ENCODE results near the gene RASGEF1C. TPM values are rescaled to one million over a fixed set of nuclear protein-coding genes. Genes with fewer than 3 reads are reported as not detected.
A peak's percentile ranks its signal among the peaks of the same experiment; 100 is the strongest.

Gene RASGEF1C
- total and polyA plus RNA-seq, 8 donors = 0.20 to 6.8 (median 0.86) TPM; not detected in 4

DNA sequence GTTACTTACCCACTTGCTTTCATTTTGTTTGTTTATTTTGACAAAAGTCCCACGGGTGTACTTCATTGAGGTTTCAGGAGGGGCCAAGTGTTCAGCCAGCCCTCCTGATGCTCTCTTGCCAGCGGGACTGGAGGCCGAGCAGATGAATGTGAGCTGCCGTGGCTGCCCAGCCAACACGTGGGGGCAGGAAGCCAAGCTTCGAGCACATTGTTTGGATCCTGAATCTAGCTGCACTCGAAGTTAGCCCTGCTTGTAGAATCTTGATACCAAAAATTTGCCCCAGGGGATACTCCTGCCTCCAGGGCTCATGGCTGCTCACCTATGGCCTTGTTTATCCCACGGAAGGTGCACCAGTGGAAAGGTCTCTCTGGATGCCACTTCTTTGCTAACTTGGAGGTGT, 49.3 kb downstream of the RASGEF1C start:
- DNase-seq = peak; percentile 5 to 13
- Histone ChIP-seq H3K4me1 (no peaks in the 10 kb centered on the region), H3K9me3 (no peaks in the 10 kb centered on the region), H3K27me3 (peaks cover 0 to 13% (median 0%) of the 10 kb centered on the region in 3 donors), H3K27ac (no peak overlapping the region), H3K36me3 (no peaks in the 10 kb centered on the region), H3K4me3 (no peak overlapping the region)
- TF ChIP-seq POLR2AphosphoS5 (IDR thresholded peaks at IDR 0.05) (no peak), POLR2A (IDR thresholded peaks at IDR 0.05) (no peak), EP300 (IDR thresholded peaks at IDR 0.05) (no peak)
- TF ChIP-seq, protein P1, sequence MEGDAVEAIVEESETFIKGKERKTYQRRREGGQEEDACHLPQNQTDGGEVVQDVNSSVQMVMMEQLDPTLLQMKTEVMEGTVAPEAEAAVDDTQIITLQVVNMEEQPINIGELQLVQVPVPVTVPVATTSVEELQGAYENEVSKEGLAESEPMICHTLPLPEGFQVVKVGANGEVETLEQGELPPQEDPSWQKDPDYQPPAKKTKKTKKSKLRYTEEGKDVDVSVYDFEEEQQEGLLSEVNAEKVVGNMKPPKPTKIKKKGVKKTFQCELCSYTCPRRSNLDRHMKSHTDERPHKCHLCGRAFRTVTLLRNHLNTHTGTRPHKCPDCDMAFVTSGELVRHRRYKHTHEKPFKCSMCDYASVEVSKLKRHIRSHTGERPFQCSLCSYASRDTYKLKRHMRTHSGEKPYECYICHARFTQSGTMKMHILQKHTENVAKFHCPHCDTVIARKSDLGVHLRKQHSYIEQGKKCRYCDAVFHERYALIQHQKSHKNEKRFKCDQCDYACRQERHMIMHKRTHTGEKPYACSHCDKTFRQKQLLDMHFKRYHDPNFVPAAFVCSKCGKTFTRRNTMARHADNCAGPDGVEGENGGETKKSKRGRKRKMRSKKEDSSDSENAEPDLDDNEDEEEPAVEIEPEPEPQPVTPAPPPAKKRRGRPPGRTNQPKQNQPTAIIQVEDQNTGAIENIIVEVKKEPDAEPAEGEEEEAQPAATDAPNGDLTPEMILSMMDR (IDR thresholded peaks at IDR 0.05) = no peak
- intact Hi-C loops (cut with DNase I; ENCODE audit: low total_unique reads) = no loop called here
- WGBS, 5 donors = 35 to 56% (median 53%) methylated on average over 8 of the region's 8 CpGs

DNA sequence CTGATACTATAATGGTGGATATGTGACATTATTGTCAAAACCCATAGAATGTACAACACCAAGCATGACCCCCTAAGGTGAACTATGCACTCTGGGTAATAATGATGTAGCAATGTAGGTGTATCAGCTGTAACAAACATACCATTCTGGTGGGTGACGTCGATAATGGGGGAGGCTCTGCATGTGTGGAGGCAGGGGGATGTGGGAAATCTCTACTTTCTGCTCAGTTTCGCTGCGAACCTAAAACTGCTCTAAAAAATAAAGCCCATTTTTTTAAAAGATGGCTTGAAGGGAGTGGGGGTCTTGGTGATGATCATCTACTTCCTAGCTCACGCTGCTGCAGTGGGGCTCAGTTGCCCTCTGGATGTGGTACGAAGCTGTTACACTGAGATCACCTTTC, 51.1 kb downstream of the RASGEF1C start:
- DNase-seq = peak in 1 of 2 donors; percentile 0
- intact Hi-C loops (cut with DNase I; ENCODE audit: low total_unique reads) = no loop called here
- no peak overlapping the region for H3K27ac ChIP-seq
- no peaks in the 10 kb centered on the region for H3K36me3 ChIP-seq
- peaks cover 0 to 9% (median 0%) of the 10 kb centered on the region in 4 donors for H3K9me3 ChIP-seq
- H3K27me3 ChIP-seq = peaks cover 0 to 13% (median 0%) of the 10 kb centered on the region in 3 donors
- no peaks in the 10 kb centered on the region for H3K4me1 ChIP-seq
- 90 to 94% (median 92%) methylated on average over 6 of the region's 6 CpGs for WGBS, 5 donors
- TF ChIP-seq EP300 (IDR thresholded peaks at IDR 0.05) (no peak), POLR2A (IDR thresholded peaks at IDR 0.05) (no peak), POLR2AphosphoS5 (IDR thresholded peaks at IDR 0.05) (no peak)
- TF ChIP-seq, protein P1 (IDR thresholded peaks at IDR 0.05) = no peak
- no peak overlapping the region for H3K4me3 ChIP-seq

DNA sequence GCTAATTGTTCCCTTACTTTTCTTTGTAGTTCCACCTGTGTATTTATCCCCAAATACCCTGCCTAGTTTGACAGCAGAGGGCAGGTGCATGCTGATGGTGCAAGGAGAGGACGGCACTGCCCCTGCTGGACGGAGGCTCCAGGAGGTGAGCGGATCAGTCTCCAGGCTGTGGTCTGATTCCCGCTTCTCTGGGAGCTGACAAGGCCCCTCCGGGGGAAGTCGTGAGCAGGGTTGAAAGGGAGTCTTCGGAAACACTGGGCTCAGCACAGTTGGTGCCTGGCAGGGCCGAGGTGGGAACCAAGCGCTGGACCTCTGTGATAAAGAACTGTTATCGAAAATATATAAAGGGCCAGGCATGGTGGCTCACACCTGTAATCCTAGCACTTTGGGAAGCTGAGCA, 52.9 kb downstream of the RASGEF1C start:
- 79 to 86% (median 84%) methylated on average over 10 of the region's 10 CpGs for WGBS, 5 donors
- DNase-seq = peak; percentile 2 to 18
- H3K27ac ChIP-seq = no peak overlapping the region
- no peaks in the 10 kb centered on the region for H3K4me1 ChIP-seq
- H3K36me3 ChIP-seq = no peaks in the 10 kb centered on the region
- peaks cover 0 to under 1% (median 0%) of the 10 kb centered on the region in 3 donors for H3K27me3 ChIP-seq
- no peak overlapping the region for H3K4me3 ChIP-seq
- TF ChIP-seq POLR2AphosphoS5 (IDR thresholded peaks at IDR 0.05) (no peak), EP300 (IDR thresholded peaks at IDR 0.05) (no peak), POLR2A (IDR thresholded peaks at IDR 0.05) (no peak)
- TF ChIP-seq, protein P1 (IDR thresholded peaks at IDR 0.05) = no peak
- H3K9me3 ChIP-seq = peaks cover 0 to 9% (median 0%) of the 10 kb centered on the region in 4 donors
- intact Hi-C loops (cut with DNase I; ENCODE audit: low total_unique reads) = no loop called here

DNA sequence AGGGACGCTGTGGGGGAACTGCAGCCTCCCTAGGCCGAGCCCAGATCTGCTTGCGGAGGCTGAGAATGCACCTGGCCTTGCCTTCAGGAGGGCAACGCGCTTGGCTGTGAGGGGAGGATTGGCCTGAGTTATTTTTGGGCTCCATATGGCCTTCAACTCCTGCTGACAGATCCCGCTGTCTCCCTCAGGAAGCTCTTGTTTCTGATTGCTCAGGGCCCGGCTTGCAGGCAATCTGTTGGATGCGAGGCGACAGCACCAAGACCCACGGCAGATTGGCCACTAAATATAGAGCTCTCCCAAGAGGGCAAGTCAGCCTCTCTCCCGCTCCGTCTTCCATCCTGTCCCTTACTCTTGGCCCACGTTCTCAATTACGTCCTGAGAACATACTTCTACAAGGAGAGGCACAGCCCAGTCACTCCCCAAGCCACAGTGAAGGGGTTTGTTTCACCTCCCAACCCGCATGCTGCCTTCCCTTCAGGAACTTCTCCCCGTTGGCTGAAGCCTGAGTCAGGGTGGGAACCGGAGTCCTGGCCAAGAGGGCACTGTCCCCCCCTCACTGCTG, 53.6 kb downstream of the RASGEF1C start:
- DNase-seq = peak; percentile 11 to 15

More for the DNA sequence above, 53.6 kb downstream of the RASGEF1C start:
- intact Hi-C loops (cut with DNase I; ENCODE audit: low total_unique reads) = no loop called here
- H3K27ac ChIP-seq = no peak overlapping the region
- no peaks in the 10 kb centered on the region for H3K4me1 ChIP-seq
- no peaks in the 10 kb centered on the region for H3K27me3 ChIP-seq
- WGBS, 5 donors = 76 to 79% (median 77%) methylated on average over 16 to 17 of the region's 17 CpGs
- TF ChIP-seq POLR2AphosphoS5 (IDR thresholded peaks at IDR 0.05) (no peak), POLR2A (IDR thresholded peaks at IDR 0.05) (no peak), EP300 (IDR thresholded peaks at IDR 0.05) (no peak)
- TF ChIP-seq, protein P1 (IDR thresholded peaks at IDR 0.05) = no peak
- no peaks in the 10 kb centered on the region for H3K36me3 ChIP-seq
- H3K4me3 ChIP-seq = no peak overlapping the region
- peaks cover 0 to 10% (median 0%) of the 10 kb centered on the region in 4 donors for H3K9me3 ChIP-seq
